Measurements from ENCODE around the gene COL5A3. TPM values are rescaled to one million over a fixed set of nuclear protein-coding genes. Genes with fewer than 3 reads are reported as not detected.

The COL5A3 gene
- total RNA-seq, 1 experiment from 2014 or later, result 0.80 TPM

DNA sequence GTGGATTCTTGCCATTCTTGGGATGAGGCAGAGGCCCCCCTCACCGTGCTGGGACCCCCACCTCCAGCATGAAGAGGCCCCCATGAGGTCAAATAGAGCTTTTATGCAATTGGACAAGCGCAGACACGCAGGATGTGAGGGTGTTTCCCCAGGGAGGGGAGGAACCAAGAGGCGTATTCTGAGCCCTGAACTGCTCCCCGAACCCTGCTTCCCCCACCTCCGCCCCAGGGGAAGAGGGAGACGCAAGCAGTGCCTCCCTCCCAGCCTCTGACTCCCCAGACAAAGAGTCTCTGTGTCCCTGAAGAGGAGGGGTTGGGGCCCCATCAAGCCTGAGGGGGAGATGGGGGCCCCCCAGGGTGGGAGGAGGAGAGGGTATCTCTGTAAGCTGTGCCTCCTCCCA is 1.7 kb upstream of the COL5A3 start:
- DNase-seq (ENCODE audit: low read depth), result no peak

DNA sequence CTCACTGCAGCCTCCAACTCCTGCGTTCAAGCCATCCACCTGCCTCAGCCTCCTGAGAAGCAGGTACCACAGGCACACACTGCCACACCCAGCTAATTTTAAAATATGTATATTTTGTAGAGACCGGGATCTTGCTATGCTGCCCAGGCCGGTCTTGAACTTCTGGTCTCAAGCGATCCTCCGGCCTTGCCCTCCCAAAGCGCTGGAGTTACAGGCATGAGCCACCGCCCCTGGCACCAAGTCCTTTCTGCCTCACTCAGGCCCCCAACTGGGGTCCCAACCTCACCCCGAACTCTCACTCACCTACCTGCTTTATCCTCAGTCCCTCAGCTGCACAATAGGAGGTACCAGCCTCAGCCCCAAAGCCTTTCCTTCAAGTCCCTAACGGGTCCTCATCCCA is 635 bp upstream of the COL5A3 start:
- DNase-seq (ENCODE audit: low read depth), result no peak

DNA sequence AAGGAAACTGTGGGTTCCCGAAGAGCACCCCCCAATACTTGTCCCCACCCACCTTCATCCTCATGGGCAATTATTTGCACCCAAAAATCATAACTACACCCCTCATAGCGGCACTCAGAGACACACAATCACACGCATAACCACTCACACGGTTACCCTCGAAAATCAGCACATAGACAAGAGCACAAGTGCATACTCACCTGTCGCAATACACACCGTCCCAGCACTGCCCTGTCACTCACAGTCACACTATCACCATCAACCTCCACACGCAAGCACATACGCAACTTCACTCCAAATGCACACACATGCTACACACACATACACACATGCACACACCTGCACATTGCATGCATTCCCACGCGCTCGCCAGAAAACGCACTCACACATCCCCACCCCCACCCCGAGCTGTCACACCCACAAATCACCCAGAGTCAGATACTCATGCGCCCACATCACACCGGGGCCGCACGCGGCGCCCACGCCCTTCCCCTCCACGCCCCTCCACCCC is 535 bp downstream of the COL5A3 start:
- DNase-seq (ENCODE audit: low read depth), result no peak

DNA sequence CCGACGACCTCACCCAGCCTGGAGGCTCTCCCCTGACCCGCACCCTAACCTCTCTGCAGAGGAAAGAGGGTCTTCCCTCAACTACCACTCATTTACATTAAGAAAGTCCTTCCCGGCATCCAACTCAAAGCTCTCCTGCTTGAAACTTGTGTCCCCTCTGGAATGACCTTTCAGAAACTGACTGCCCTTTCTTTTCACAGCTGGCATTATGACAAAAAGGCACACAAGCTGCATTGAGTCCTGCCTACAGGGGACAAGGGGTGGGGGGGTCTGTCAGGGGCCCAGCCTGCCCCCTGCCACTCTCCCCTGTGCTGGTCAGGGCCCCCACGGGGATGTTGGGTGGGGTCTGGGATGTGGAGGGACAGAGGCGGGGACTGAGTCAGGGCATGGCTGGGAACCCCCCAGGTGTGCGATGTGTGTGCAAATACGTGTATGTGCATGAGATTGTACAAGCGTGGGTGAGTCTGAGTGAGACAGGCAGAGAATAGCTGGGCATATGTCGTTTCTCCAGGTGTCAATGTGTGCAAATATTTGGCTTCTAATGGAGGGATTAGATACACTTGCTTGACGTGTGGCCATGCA is 2.0 kb downstream of the COL5A3 start:
- no peak for DNase-seq (ENCODE audit: low read depth)

DNA sequence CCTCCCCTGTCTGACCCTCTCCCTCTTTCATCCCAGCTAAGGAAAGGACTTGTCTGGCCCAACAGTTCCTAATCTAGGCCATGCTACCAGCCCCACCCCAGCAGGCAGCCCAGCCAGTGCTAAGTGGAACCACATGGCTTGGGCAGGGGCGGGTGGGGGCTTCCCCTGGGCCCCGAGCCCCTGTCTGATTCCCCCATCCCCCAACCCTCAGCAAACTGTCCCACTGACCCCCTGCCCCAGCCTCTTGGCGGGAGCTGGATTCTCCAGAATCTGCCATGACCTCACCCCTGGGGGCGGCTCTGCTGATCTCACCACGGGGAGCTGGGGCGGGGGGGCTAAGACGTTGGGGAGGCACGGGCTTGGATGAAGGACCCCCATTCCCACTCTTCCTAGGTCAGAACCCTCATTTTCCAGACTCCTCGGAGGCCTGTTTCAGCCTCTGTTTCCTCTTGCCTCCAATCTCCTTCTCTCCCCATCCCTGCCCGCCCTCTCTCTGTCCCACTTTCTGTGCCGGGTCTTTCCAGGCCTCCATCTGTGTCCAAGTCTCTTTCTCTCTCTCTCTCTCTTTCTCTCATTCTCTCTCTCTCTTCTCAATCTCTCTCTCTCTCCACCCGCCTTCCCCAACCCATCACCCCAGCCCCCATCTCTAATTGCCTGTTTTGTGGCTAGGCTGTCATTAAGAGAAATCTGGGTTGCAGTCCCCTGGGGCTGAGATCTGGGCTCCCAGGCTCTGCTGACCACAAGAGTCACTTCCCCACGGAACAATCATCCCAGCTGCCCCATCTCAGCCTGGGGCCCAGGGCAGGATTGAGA is 2.7 kb downstream of the COL5A3 start:
- DNase-seq (ENCODE audit: low read depth), result peak; percentile 67

DNA sequence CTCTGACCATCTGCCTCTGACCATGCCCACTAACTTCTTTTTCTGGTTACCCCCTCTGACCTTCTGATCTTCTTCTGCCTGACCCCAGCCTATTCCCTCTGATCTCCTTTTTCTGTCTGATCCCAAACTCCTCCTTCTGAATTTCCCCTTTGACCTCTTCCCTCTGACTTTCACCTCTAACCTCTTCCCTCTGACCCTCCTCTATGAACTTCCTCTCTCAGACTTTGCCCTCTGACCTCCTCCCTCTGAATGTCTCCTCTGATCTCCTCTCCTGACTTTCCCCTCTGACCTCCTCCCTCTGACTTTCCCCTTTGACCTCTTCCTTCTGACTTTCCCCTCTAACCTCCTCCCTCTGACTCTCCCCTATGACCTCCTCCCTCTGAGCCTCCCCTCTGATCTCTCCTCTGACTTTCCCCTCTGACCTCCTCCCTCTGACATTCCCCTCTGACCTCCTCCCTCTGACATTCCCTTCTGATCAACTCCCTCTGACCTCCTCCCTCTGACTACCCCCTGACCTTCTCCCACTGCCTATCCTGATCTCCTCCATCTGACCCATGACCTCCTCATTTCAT is 3.5 kb downstream of the COL5A3 start:
- no peak for DNase-seq (ENCODE audit: low read depth)

DNA sequence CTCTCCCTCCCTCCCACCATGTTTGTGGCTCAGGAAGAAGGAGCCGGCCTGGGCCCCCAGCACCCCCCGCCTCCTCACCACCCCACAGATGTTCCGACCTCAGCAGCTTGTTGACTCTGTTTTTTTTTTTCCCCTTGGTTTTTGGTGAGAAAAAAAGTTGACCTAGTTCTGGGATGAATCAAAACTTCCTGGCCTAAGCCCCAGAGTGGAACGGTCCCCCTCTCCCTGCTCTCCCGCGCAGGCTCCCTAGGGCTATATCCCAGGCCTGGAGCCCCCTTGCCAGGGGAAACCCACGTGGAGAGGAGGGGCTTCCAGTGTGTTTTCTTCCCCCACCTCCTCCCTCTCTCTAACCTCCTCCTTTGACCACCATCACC is 4.0 kb downstream of the COL5A3 start:
- DNase-seq (ENCODE audit: low read depth), result peak; percentile 49

DNA sequence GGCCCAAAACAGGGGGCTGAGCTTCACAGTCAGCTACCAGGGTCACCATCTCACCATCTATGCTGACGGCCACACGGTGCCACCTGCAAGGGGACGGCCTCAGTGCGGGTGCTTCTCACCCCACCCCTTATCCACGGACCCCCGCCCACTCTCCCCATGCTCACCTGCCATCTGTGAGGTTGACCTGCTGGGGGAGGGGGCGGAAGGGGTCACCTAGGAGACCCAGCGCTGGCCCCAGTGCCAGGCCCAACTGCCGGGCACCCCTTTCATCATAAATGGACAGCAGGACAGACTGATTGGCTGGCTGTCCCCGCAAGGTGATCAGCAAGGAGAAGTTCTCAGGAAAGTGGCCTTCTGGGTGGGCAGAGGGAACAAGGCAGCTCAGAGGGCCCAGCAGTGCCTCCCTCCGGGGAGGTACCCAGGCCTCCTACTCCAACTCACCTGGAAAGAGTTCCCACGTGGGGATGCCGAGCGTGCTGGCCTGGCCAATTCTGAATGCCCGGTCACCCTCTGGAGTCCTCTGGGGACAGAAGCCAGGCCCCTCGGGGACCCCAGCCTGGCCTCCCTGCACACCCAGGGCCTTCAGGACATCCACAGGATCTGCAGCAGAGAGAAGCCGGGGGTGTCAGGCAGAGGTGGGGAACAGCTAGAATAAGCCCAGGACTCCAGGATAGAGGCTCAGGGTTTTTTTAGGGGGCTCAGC is 4.5 kb downstream of the COL5A3 start:
- no peak for DNase-seq (ENCODE audit: low read depth)

DNA sequence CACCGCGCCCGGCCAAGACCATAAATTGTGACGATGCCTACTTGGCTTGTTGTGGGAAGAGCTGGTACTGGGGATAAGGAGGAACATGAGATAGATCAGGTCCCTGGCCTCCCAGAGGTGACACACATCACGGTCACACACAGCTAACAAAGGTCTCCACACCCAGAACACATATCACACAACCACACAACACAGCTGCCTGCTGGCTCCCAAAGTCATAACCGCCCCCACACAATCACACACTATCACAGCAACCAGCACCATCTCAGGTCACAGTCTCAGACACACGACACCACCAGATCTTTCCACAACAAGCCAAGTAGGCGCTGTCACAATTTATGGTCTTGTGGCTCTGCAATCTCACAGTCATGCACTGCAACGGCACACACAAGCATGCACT is 5.7 kb downstream of the COL5A3 start:
- no peak for DNase-seq (ENCODE audit: low read depth)

DNA sequence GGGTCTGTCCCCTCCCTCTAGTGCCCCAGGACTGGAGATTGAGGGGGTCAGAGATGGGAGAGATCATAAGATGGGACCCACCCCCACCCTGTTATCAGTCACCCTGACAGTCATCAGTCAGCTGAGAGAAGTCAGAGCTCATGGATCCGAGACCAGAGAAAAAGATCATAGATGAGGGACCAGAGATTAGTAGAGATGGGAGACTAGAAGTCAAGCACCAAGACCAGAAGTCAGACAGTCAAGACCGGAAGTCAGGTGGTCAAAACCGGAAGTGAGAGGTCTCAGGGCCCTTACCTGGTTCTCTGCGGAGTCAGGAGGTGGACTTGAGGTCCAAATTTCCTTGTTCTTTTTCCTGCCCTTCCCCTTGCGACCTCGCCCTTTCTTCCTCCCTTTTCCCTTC is 7.0 kb downstream of the COL5A3 start:
- DNase-seq (ENCODE audit: low read depth), result no peak

DNA sequence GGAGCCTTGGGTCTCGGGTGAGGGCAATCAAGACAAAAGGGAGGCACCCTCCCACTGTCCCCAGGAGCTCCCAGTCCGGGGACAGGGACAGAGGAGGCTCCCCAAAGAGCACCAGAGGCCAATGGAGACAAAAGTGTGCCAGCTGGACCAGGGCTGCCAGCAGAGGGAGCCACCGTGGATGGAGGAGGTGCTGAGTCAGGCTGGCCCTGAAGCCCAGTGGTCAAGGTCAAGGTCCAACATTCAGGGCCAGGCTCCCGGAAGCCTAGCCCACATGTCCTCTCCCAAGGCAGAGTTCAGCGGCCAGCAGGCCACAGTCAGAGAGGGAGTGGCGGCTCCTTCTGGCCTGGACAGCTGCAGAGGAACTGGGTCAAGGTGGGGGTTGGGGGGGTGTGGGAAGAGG is 8.4 kb downstream of the COL5A3 start:
- peak; percentile 48 for DNase-seq (ENCODE audit: low read depth)

DNA sequence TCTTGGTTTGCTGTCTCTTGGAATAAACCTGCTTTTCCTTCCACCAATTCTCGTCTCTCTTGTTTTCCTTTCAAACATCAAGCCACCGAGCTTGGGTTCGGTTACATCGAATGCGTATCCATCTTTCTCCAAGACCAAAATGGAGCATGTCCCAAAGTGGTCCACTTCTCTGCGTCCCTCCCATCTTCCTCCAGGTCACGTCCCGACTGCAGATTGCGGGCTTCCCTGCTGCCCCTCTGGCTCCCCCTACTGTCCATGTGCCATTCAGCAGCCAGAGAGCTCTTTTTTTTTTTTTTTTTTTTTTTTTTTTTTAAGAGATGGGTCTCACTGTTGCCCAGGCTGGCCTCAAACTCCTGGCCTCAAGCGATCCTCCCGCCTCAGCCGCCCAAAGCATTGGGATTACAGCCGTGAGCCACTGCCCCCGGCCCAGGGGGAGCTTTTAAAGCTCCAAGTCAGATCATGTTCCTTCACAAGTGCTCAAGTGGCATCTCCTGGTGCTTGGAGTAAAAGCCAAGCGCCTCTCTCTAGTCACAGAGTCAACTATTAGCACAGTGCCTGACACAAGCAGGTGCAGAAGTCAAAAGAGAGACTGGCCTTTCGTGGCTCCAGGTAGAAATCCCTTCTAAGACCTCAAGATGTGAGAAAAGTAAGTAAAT is 10.0 kb downstream of the COL5A3 start:
- DNase-seq (ENCODE audit: low read depth), result peak; percentile 51

DNA sequence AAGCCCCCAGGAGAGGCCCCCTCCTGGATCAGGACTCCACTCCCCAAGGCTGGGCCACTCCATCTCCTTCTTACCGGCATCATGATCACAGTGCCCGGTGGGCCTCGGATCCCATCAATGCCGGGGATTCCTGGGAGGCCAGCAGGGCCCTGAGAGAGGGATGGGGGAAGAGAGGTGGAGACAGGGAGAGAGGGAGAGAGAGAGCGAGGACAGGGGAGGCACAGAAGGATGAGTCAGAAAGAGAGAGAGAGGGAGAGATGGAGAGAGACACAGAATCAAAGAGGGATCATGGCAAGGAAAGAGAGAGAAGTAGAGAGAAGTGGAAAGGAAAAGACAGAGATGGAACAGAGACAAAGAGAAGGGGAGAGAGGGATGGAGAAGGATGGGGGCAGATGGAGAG is 13.8 kb downstream of the COL5A3 start:
- no peak for DNase-seq (ENCODE audit: low read depth)

DNA sequence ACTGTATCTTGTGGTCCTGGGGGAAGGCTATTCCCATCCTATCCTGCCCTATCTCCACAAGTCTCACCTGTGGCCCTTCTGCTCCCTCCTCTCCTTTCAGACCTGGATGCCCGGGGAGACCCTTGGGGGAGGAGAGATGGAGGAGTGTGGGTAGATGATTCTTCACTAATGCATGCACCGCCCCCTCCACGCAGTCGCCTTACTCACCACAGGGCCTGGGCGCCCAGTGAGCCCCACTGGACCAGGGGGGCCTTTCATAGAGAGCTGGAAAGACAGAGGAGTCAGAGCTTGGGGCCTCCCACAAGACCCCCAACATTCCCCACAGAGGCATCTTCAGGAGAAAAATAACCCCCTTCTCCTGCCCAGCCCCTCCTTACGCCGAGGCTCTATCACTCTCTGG is 14.3 kb downstream of the COL5A3 start:
- no peak for DNase-seq (ENCODE audit: low read depth)

DNA sequence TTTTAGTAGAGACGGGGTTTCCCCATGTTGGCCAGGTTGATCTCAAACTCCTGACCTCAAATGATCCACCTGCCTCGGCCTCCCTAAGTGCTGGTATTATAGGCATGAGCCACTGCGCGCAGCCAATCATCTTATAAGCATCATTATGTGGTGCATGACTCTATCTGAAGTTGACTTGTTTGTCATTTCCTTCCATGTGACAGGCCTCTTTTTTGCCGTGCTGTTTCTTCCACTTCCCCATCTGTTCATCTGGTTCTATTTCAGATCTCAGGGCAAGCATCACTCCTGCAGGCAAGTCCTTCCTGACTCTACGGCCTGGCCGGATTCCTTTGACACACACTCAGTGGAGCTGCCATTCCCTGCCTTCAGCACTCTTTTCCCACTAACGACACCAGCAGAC is 15.2 kb downstream of the COL5A3 start:
- DNase-seq (ENCODE audit: low read depth), result no peak

DNA sequence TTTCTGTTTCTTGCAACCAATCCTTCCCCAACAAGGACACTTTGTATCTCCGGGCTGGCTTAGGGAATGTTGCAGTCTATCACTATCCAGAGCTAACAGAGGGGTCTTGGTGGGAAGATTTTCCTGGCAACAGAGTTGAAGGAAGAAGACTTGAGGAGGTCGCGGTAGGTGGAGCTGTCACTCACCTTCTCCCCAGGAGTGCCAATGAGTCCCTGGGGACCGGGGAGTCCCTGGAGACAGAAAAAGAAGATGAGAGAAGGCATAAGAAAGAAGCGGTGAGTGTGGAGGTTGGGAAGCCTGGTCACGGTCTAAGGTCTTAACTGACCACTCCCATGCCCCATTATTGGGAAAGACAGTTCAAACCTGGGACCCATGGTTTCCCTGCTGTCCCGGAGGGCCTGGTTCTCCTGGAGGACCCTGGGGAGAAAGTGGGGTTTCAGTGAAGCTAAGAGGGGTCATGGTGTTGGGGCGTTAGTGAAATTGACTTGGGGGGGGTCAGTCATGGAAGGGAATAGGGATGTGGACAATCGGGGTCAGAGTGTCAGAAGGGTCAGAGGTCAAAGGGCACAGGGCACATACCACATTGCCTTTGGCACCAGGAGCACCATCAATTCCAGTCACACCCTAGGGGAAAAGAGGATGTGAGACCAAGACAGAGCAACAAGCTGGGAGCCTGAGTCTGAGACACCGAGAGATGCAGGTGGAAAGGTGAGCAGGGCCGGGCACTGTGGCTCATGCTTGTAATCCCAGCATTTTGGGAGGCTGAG is 18.7 kb downstream of the COL5A3 start:
- DNase-seq (ENCODE audit: low read depth), result no peak

DNA sequence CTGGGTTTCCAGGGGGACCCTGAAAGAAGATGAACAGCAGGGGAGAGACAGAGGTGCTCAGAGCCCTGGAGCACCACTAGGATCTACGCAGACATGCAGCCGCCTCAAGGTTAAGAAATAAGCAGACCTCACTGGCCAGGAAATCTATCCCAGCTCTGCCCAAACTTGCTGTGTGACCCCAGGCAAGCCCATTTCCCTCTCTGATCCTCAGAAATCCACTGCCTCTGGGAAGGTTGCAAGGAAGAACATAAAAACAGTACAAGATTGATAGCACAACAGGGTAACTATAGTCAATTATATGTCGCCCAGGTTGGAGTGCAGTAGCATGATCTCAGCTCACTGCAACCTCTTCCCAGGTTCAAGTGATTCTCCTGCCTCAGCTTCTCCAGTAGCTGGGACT is 20.8 kb downstream of the COL5A3 start:
- no peak for DNase-seq (ENCODE audit: low read depth)

DNA sequence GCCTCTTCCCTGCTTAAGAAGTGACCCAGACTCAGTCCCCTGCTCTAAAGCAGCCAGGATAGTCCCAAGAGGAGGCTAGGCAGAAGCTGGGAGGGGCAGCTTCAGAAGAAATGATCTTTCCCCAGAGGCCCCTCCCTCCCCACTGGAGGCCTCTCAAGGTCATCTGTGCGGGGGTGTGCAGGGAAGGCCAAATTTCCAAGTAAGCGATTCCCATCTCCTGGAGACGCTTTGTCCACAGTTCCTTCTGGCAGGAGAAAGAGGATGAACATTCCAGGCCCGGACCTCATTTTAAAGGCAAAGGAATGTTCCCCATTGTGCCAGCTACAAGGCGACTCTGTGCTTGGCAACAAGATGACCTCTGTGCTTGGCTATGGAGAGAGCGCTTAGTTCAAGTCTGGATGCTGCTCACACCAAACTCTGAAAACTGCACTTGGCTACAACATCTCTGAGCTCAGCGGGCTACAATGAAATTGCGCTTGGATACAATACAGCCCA is 23.5 kb downstream of the COL5A3 start:
- no peak for DNase-seq (ENCODE audit: low read depth)

DNA sequence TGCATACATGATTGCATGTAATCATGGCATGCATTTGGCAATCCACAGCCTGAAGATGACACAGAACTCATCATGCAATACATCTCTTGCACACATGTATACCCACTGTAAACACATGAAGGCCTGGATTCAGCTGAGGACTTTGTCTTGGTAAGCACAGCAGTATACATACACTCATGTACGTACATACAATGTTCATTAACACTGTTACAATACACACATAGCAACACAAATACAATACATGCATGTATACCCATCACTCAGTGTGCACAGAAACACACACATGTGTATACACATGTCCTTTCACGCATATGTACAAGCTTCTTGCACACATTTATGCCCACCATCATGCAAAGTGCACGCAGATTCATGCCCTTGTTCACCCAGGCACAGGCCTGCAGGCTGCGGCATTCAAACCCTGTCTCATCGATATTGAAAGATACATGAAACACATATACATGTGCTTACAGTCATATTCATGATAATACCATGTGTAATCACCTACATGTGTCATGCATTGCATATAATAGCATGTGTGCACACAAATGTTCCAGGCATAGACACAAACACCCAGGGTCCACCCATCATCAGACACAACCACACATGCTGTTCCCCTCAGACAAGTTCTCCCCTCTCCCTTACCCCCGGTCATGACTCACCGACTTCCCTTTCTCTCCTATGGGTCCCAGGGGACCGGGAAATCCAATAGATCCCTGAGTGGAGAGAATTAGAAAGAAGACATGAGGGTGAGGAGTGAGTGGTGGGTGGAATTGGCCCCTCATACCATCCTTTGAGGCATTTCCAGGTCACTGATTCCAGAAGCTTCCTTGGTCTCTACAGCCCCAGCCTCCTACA is 28.7 kb downstream of the COL5A3 start:
- DNase-seq (ENCODE audit: low read depth), result peak; percentile 39

DNA sequence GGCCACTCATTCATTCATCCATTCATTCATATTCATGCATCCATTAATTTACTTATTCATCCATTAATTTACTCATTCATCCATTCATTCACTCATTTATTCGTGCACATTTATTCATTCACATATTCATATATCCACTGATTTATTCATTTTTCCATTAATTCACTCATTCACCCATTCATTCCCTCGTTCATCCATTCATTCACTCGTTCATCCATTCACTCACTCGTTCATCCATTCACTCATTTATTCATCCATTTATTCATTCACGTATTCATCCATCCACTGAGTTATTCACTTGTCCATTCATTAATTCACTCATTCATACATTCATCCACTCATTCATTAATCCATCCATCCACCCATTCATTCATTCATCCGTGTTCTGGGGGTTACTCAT is 38.2 kb downstream of the COL5A3 start:
- no peak for DNase-seq (ENCODE audit: low read depth)

Measured in LHCN-M2 (cell line).